Muscle layer of duodenum (tissue), 2 donors: ENCODE results near the gene MPHOSPH9.

Experiments
- H3K27ac ChIP-seq: one replicate; pipeline ENCODE4 v1.7.0; 2013; ENCODE audit warnings: mild to moderate bottlenecking, low read length
- H3K27me3 ChIP-seq: one replicate; pipeline ENCODE4 v1.7.0; 2013; ENCODE audit warnings: low read depth, mild to moderate bottlenecking, control low read depth, low read length
- H3K36me3 ChIP-seq, 2 donors: one replicate each; pipeline ENCODE4 v1.7.0; 2013; ENCODE audit warnings: low read length in 2 of 2, control low read depth in 1 of 2, mild to moderate bottlenecking in 1 of 2; ENCODE audit not compliant: insufficient read depth in 2 of 2, control insufficient read depth in 1 of 2
- H3K4me1 ChIP-seq, 2 donors: one replicate each; pipeline ENCODE4 v1.7.0; 2013; ENCODE audit warnings: low read length in 2 of 2, mild to moderate bottlenecking in 2 of 2, control low read depth in 1 of 2, moderate library complexity in 1 of 2; ENCODE audit not compliant: insufficient read depth in 2 of 2, control insufficient read depth in 1 of 2
- H3K4me3 ChIP-seq, 2 donors: one replicate each; pipeline ENCODE4 v1.7.0; 2013; ENCODE audit warnings: low read length in 2 of 2, low read depth in 1 of 2, mild to moderate bottlenecking in 1 of 2
- H3K9me3 ChIP-seq, 2 donors: one replicate each; pipeline ENCODE4 v1.7.0; 2013; ENCODE audit warnings: low read length in 2 of 2, control low read depth in 1 of 2, mild to moderate bottlenecking in 1 of 2; ENCODE audit not compliant: control insufficient read depth in 1 of 2
- donor health status: healthy.

The MPHOSPH9 gene

GRCh38 chr12:123145211-123145610, 87.7 kb downstream of the MPHOSPH9 start:
- H3K9me3 ChIP-seq, result no peaks in the 10 kb centered on the region
- no peaks in the 10 kb centered on the region for H3K27me3 ChIP-seq
- no peak overlapping the region for H3K4me3 ChIP-seq
- no peak overlapping the region for H3K27ac ChIP-seq
- H3K4me1 ChIP-seq, result peaks cover 22 to 25% of the 10 kb centered on the region in 2 donors
- no peaks in the 10 kb centered on the region for H3K36me3 ChIP-seq

- H3K27ac ChIP-seq, result peak overlapping the region; percentile 78
- H3K36me3 ChIP-seq, result no peaks in the 10 kb centered on the region
- peaks cover 26 to 29% of the 10 kb centered on the region in 2 donors for H3K4me1 ChIP-seq
- H3K27me3 ChIP-seq, result no peaks in the 10 kb centered on the region
- H3K4me3 ChIP-seq, result no peak overlapping the region
- H3K9me3 ChIP-seq, result no peaks in the 10 kb centered on the region
Measured at GRCh38 chr12:123143736-123144461, 89.0 kb downstream of the MPHOSPH9 start.

DNA sequence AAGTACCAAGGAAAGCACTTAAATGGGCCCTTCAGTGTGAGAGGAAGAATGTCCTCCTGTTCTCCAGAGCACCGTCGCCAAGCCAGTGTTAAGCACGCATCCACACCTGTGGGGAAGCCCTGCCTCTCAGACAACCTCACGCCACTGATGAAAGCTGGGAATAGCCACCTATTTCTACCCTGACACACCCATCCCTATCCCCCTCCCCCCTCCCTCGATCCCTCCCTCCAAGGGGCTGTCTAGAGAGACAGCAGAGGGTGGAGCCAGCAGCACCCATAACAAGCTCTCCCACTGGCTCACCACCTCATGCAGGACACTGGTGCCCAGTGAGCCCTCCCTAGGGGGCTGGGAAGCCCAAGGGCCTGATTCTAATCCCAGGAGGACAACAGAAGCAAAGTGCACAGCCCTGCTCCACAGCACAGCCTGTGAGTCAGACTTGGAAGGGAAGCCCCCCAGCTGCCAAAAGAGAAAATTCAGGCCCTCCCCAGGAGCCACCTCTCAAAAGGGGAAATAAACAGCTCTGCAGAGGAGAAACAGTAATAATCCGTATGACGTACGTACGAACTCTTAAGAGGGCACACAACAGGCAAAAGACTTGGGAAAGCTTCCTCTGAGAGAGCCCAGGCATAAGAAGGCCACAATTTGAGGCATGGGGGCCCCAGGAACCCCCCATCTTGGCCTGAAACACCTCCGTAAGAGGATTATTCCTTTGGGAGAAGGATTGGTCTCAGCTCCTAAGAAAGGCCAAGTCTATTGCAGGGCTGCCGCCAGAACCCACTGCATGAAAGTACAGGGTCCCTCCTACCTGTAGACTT, 89.8 kb downstream of the MPHOSPH9 start:
- H3K4me3 ChIP-seq, result peak overlapping the region in 1 of 2 donors; percentile 35
- H3K9me3 ChIP-seq, result no peaks in the 10 kb centered on the region
- no peaks in the 10 kb centered on the region for H3K36me3 ChIP-seq
- peaks cover 26 to 29% of the 10 kb centered on the region in 2 donors for H3K4me1 ChIP-seq
- H3K27me3 ChIP-seq, result no peaks in the 10 kb centered on the region
- H3K27ac ChIP-seq, result peak overlapping the region; percentile 78

GRCh38 chr12:123142518-123142840, 90.5 kb downstream of the MPHOSPH9 start:
- Histone ChIP-seq H3K4me1 (peaks cover 26 to 29% of the 10 kb centered on the region in 2 donors), H3K4me3 (no peak overlapping the region), H3K36me3 (no peaks in the 10 kb centered on the region), H3K27me3 (no peaks in the 10 kb centered on the region), H3K27ac (peak overlapping the region; percentile 78), H3K9me3 (no peaks in the 10 kb centered on the region)

- peak overlapping the region; percentile 8 to 19 for H3K4me3 ChIP-seq
Measured at GRCh38 chr12:123141615-123142517, 91.1 kb downstream of the MPHOSPH9 start.

GRCh38 chr12:123140676-123141614, 92.0 kb downstream of the MPHOSPH9 start:
- H3K4me3 ChIP-seq, result peak overlapping the region; percentile 8 to 19

More at GRCh38 chr12:123141615-123142517, 91.1 kb downstream of the MPHOSPH9 start:
- H3K27ac ChIP-seq, result peak overlapping the region; percentile 78
- H3K27me3 ChIP-seq, result no peaks in the 10 kb centered on the region
- H3K4me1 ChIP-seq, result peaks cover 26 to 29% of the 10 kb centered on the region in 2 donors
- no peaks in the 10 kb centered on the region for H3K9me3 ChIP-seq
- no peaks in the 10 kb centered on the region for H3K36me3 ChIP-seq

GRCh38 chr12:123139926-123140675, 92.8 kb downstream of the MPHOSPH9 start:
- peak overlapping the region in 1 of 2 donors; percentile 29 for H3K4me3 ChIP-seq
- H3K36me3 ChIP-seq, result no peaks in the 10 kb centered on the region
- H3K27ac ChIP-seq, result peak overlapping the region; percentile 78
- peaks cover 26 to 29% of the 10 kb centered on the region in 2 donors for H3K4me1 ChIP-seq
- no peaks in the 10 kb centered on the region for H3K9me3 ChIP-seq
- no peaks in the 10 kb centered on the region for H3K27me3 ChIP-seq

More at GRCh38 chr12:123140676-123141614, 92.0 kb downstream of the MPHOSPH9 start:
- Histone ChIP-seq H3K27me3 (no peaks in the 10 kb centered on the region), H3K4me1 (peaks cover 26 to 29% of the 10 kb centered on the region in 2 donors), H3K9me3 (no peaks in the 10 kb centered on the region), H3K27ac (peak overlapping the region; percentile 78), H3K36me3 (no peaks in the 10 kb centered on the region)

- no peak overlapping the region for H3K4me3 ChIP-seq
- no peaks in the 10 kb centered on the region for H3K9me3 ChIP-seq
- no peaks in the 10 kb centered on the region for H3K36me3 ChIP-seq
- H3K4me1 ChIP-seq, result peaks cover 16 to 18% of the 10 kb centered on the region in 2 donors
- no peak overlapping the region for H3K27ac ChIP-seq
- H3K27me3 ChIP-seq, result no peaks in the 10 kb centered on the region
Measured at GRCh38 chr12:123135688-123136087, 97.3 kb downstream of the MPHOSPH9 start.

DNA sequence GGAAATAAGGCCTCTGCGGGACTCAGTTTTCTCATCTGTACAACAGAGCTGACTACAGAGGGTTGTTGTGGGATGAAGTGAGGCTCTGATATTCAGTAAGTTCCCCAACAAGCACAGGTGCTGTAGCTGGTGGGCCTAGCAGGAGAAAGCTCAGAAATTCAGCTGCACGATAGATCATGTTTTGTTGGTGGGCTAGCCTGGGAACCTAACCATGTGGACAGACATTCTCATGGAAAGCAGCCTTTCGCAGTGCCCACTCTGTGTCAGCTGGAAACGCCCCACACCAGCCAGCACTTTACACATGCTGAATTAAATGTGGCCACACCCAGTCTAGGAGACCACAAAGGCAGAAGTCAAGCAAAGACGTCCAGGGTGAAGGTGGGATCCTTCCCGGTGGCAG, 98.1 kb downstream of the MPHOSPH9 start:
- Histone ChIP-seq H3K27ac (no peak overlapping the region), H3K27me3 (no peaks in the 10 kb centered on the region), H3K36me3 (no peaks in the 10 kb centered on the region), H3K9me3 (no peaks in the 10 kb centered on the region), H3K4me1 (peaks cover 7 to 13% of the 10 kb centered on the region in 2 donors), H3K4me3 (no peak overlapping the region)

DNA sequence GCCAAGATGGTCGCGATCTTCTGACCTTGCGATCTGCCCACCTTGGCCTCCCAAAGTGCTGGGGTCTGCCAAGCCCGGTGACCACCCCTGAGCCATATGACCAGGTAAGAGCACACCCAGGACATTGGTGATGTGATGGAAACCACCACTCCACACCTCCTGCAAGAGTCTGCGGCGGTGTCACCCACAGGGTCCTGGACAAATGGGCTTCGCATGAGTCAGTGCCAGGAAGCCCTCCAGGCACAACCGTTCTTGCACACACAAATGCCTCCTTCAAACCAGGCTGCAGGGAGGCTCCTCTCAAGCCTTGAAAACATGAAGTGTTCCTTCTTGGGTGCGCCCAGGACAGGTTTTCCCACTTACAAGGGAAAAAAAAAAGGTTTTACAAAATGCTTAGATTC, 98.7 kb downstream of the MPHOSPH9 start:
- peaks cover 6 to 13% of the 10 kb centered on the region in 2 donors for H3K4me1 ChIP-seq
- H3K36me3 ChIP-seq, result no peaks in the 10 kb centered on the region
- no peaks in the 10 kb centered on the region for H3K27me3 ChIP-seq
- no peaks in the 10 kb centered on the region for H3K9me3 ChIP-seq
- H3K4me3 ChIP-seq, result no peak overlapping the region
- no peak overlapping the region for H3K27ac ChIP-seq
